ENCODE data around the gene BCORL1.

GRCh38 chrX:130058652-130059051 is 76.2 kb downstream of the BCORL1 start:
- no peak for TF ChIP-seq CTCF (IDR thresholded peaks at IDR 0.05)
- no peak for TF ChIP-seq POLR2A (IDR thresholded peaks at IDR 0.05)
